Tibial nerve (tissue), 4 donors: ENCODE measurements around the gene ZNF804B.

Source experiments
- EP300 ChIP-seq, 2 donors: sonication (generic); formaldehyde crosslinking; IDR thresholded peaks; one replicate each; pipeline ENCODE4 v1.6.1; 2017; ENCODE audit warnings: antibody characterized with exemption in 2 of 2, mild to moderate bottlenecking in 1 of 2
- POLR2A ChIP-seq, 2 donors: fragments of 450-650 bp; IDR thresholded peaks; one replicate each; pipeline ENCODE4 v1.6.1; 2017; ENCODE audit warnings: antibody characterized with exemption in 2 of 2, mild to moderate bottlenecking in 2 of 2, moderate library complexity in 2 of 2
- TF ChIP-seq, protein P1 (sequence below), 5 experiments: fragments of 200-600 bp in 3 of 5; fragments of 450-650 bp in 2 of 5; sonication (generic) in 3 of 5; IDR thresholded peaks; one replicate each; pipeline ENCODE4 v1.5.1; 2016 to 2019; ENCODE audit warnings: antibody characterized with exemption in 5 of 5, mild to moderate bottlenecking in 3 of 5, moderate library complexity in 2 of 5

DNA sequence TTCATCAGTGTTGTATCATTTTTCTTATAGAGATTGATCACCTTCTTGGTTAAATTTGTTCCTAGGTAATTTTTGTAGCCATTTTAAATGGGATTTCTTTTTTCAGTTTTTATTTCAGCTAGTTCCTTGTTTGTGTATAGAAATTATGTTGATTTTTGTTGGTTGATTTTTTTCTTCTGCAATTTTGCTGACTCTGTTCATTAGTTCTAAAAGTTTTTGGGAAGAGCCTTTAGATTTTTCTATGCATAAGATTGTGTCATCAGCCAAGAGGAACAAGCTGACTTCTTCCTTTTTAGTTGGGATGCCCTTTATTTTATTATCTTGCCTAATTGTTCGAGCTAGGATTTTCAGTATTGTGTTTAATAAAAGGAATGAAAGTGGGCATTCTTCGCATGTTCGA, 258.2 kb downstream of the ZNF804B start:
- TF ChIP-seq, protein P1, sequence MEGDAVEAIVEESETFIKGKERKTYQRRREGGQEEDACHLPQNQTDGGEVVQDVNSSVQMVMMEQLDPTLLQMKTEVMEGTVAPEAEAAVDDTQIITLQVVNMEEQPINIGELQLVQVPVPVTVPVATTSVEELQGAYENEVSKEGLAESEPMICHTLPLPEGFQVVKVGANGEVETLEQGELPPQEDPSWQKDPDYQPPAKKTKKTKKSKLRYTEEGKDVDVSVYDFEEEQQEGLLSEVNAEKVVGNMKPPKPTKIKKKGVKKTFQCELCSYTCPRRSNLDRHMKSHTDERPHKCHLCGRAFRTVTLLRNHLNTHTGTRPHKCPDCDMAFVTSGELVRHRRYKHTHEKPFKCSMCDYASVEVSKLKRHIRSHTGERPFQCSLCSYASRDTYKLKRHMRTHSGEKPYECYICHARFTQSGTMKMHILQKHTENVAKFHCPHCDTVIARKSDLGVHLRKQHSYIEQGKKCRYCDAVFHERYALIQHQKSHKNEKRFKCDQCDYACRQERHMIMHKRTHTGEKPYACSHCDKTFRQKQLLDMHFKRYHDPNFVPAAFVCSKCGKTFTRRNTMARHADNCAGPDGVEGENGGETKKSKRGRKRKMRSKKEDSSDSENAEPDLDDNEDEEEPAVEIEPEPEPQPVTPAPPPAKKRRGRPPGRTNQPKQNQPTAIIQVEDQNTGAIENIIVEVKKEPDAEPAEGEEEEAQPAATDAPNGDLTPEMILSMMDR (IDR thresholded peaks at IDR 0.05) = no peak
- TF ChIP-seq POLR2A (IDR thresholded peaks at IDR 0.05) = no peak
- no peak for TF ChIP-seq EP300 (IDR thresholded peaks at IDR 0.05)
